22Rv1 (cell line): ENCODE measurements around the gene ILKAP.

Source experiments
- H3K27ac ChIP-seq: fragments of 450-650 bp; 2 replicates; pipeline ENCODE4 v1.5.1; 2017
- ZFX ChIP-seq: fragments of 450-650 bp; IDR thresholded peaks from 2 replicates; pipeline ENCODE4 v1.6.1; 2017; ENCODE audit warnings: antibody characterized with exemption, borderline replicate concordance
- TF ChIP-seq, protein P1 (sequence below): fragments of 450-650 bp; IDR thresholded peaks from 2 replicates; pipeline ENCODE4 v1.5.1; 2017; ENCODE audit warnings: mild to moderate bottlenecking

ILKAP gene

DNA sequence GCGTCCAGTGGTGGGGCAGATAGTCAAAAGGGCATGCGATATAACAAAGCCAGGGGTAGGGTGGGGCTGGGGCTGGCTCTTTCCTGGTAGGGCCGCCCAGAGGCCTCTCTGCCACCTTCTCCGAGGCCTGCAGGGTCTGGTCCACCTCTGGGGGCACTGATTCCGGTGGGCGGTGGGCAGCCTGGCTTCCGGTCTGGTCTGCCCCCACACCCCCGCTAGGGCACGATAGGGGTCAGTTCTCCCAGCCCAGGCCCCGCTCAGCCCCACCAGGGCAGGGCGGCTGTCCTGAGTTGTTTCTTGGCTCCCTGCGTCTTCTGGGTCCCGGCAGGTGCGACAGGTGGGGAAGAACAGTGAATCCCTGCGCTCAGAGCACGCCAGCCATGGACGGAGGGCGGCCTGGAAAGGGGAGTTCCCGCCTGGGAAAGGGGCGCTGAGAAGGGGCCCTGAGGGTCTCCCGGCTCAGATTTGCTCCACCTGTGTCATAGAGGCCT lies 45.4 kb downstream of the ILKAP start:
- H3K27ac ChIP-seq: no peak overlapping the region

DNA sequence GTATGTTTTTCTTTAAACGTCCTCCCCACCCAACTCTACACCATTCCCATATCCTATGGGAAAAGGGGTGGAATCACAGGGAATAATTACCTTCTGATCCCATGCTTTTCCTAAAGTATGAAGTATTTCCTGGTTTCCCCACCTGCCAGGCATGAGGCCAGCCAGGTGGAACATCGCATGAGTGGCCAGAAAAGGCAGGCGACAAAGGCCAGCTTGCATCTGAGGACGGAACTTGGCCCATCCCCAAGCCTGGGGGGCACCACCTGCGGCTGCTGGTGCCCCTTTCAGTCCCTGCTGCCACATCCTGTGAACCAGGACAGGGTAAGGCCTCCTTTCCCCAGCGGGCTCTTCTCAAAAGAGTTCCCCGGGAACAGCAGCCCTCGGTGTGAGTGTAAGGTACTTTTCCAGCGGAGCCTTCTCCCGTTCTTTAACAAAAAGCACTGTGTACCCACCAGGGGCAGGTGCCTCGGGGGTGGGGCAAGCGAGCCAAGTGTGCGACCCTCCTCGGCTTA lies 45.9 kb downstream of the ILKAP start:
- TF ChIP-seq, protein P1, sequence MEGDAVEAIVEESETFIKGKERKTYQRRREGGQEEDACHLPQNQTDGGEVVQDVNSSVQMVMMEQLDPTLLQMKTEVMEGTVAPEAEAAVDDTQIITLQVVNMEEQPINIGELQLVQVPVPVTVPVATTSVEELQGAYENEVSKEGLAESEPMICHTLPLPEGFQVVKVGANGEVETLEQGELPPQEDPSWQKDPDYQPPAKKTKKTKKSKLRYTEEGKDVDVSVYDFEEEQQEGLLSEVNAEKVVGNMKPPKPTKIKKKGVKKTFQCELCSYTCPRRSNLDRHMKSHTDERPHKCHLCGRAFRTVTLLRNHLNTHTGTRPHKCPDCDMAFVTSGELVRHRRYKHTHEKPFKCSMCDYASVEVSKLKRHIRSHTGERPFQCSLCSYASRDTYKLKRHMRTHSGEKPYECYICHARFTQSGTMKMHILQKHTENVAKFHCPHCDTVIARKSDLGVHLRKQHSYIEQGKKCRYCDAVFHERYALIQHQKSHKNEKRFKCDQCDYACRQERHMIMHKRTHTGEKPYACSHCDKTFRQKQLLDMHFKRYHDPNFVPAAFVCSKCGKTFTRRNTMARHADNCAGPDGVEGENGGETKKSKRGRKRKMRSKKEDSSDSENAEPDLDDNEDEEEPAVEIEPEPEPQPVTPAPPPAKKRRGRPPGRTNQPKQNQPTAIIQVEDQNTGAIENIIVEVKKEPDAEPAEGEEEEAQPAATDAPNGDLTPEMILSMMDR: no peak
- no peak for TF ChIP-seq ZFX
- no peak overlapping the region for H3K27ac ChIP-seq

More for the DNA sequence above, 45.4 kb downstream of the ILKAP start:
- no peak for TF ChIP-seq ZFX
- TF ChIP-seq, protein P1: no peak

DNA sequence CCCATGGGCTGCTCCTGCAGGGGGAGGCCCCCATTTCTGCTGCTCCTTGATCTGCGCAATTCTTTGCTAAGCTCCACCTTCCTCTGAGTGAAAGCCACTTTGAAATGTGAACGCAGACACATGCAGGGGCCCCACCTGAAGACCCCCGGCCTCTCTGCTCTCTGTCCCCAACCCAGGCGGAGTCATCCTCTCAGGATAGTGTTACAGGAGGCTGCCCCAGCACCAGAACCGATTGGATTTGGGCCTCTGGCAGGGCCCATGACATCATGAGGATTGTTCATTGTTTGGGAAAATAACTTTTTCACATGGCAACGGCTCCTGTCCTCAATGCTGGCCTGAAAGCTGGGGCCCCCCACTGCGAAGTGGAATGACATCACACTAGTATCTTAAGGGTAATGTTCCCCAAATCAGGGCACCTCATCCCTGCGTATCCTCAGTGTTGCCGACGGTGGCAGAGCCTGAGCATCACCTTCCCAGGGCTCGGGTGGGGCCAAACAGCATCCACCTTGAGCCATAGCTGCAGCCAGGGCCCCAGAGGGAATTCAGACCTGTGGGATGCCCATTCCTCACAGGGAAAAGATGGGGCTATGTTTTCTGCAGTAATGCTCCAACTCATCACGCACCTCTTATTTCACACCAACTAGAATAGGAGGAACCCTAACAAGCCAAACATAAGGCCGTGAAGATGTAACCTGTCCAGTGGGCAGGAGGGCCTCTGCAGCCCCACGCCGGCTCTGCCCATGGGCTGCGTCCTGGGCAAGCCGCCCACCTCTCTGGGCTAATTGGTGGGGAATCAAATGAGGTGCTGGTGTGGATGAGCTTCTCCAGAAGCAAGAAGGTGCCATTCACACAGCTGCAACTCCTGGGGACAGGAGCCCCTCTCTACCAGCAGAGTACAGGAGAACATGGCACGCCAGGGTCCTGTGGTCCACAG lies 47.5 kb downstream of the ILKAP start:
- TF ChIP-seq, protein P1: no peak
- TF ChIP-seq ZFX: no peak
- no peak overlapping the region for H3K27ac ChIP-seq

DNA sequence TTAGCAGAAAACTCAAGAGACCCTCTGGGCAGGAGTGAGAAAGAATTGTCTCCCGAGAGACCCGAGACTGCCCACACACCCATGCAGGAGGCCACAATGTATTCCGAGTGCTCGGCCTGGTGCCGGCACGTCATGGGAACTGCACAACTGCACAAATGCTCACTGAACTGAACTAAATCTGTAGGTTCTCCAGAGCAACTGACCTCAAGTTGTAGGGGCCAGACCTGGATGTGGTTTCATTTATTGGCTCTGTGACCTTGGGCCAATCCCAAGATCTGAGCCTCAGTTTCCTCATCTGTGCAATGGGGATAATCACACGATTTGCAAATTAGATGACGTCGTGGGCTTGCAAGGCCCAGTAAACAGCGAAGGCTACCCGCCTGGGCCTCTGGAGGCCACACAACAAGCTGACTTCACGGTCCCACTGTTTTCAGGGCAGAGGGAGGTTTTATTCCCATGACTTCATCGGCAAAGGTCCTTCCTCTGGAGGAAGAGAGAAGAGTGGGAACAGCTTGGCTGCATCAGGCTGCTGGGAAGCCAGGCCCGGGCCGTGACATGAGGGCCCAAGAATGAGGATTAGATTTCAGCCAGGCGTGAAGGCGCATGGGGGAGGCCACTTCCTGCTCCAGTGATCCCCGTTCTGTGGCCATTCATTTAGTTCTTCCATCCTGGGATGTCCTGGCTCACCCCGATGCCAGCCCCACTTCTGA lies 48.3 kb downstream of the ILKAP start:
- no peak for TF ChIP-seq ZFX
- TF ChIP-seq, protein P1: no peak
- no peak overlapping the region for H3K27ac ChIP-seq

DNA sequence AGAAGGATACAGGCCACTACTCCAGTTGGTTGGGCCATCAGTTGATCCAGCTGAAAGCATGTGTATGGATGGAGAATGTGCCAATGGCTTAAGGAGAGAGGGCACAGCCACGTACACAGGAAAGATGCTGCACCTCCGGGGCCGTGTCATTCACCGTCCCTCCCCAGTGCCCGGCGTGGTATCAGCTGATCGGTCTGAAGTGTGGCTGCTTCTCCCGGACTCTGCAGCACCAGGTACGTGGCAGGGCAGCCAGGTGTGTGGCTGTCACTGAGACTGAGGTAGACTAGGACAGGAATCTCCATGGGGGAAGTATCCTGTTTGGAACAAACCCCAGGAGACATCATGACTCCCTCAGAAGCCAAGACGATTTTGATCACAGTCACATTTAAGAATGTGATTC lies 48.9 kb downstream of the ILKAP start:
- TF ChIP-seq, protein P1: no peak
- no peak for TF ChIP-seq ZFX
- no peak overlapping the region for H3K27ac ChIP-seq

DNA sequence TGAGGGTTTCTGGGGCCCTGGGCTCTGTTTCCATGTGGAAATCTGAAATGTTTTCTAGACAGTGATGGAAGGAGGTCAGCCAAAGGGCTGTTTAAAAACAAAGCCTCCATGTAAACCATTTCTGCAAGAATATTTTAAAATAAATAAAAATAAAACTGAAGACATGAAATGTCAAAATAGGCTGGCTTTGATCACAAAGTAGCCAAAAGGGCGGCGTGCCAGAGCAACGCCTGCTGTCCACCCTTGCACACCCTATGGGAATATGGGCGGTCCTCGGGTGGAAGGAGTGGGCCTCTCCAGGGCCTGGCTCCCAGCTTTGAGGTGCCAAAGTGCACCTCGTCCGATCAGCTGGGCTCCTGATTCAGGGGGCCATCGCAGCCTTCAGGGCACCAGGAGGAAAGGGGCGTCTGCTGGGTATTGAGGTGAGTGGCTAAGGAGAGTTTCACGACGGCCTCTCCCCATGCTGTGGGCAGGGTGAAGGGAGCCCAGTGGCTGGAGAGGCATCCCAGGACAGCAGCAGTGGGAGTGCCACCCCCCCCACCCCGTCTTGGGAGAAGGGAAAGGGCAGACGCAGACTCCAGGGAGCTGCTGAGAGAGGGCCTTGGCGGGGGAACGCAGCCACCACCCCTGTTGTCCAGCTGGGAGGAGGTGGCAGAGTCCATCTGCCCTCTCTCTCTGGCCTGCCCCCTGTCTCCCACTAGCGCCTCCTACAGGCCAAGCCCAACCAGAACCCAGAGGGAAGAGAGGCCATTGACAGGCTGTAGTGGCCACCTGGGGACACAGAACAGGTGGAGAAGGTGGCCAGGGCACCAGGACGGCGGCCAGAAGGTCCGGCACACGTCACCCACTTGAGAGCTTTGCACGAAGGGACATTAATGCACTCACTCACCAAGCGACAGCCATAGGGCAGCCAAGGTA lies 50.5 kb downstream of the ILKAP start:
- TF ChIP-seq, protein P1: peak; percentile 70
- no peak for TF ChIP-seq ZFX

More for the DNA sequence above, 50.5 kb downstream of the ILKAP start:
- no peak overlapping the region for H3K27ac ChIP-seq
